Stimulated activated CD4-positive, alpha-beta T cell treated with anti-CD3 and anti-CD28 coated beads, Interleukin-1b, Interleukin-23, amount 100 ng/mL, for 48 hours (primary cell): ENCODE data around the gene KCNC3.
"Not testable (repeated sequence)": the region's sequence is repeated elsewhere in the genome, so short reads cannot be mapped to it uniquely, and the experiment has no call there.

ENCODE experiments used
- DNase-seq: peaks from one replicate; pipeline ENCODE4 v3.0.0-alpha.2; 2020

Gene KCNC3

DNA sequence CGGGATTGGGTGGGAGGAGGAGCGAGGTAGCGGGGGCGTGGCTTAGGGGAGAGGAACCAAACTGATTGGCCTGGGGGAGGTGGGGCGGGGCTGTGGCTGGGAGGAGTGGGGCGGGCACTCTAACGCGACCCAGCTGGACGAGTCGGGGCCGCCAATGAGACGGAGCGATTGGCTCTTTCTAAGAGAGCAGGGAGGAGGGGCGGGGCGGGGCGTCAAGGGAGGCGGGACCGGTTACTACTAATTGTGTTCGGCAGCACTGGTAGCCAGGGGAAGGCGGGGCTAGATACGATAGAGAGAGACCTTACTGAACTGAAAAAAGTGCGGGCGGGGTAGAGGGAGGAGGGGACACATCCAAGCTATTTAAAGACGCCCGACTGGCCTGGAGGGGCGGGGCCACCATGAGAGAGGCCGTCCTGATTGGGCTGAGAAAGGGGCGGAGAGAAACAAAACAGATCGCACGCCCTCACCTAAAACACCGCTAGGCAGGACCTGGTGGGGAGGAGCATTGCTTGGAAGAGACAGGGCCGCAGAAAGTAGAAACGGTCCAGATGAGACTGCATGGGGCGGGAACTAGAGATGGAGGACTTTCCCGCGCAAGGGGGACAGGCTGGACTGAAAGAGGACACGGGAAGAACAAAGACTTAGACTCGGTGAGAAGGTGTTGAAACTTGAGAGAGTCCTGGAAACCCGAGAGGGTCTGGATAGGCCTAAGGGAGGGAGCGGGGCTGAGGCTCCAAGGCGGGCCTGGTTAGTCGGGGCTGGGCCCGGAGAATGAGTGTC is at the start of gene KCNC3:
KCNC3 (minus strand) TSS at position 232 of the 780 bp plus-strand sequence. CDS start 295 bp downstream, outside the sequence.
- peak; percentile 100 for DNase-seq

DNA sequence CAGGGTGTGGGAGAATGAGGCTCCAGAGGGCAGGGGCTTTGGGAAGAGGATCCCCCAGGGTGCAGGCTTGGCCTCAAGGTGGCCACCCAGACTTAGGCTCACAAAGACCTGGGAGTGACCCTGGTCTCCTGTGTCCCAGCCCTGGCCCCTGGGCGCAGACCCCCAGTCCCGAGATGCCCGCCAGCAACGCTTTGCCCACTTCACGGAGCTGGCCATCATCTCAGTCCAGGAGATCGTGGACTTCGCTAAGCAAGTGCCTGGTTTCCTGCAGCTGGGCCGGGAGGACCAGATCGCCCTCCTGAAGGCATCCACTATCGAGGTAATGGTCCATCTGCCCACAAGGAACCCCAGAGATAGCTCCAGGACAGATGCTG is 49.7 kb upstream of the KCNC3 start:
- no peak for DNase-seq

DNA sequence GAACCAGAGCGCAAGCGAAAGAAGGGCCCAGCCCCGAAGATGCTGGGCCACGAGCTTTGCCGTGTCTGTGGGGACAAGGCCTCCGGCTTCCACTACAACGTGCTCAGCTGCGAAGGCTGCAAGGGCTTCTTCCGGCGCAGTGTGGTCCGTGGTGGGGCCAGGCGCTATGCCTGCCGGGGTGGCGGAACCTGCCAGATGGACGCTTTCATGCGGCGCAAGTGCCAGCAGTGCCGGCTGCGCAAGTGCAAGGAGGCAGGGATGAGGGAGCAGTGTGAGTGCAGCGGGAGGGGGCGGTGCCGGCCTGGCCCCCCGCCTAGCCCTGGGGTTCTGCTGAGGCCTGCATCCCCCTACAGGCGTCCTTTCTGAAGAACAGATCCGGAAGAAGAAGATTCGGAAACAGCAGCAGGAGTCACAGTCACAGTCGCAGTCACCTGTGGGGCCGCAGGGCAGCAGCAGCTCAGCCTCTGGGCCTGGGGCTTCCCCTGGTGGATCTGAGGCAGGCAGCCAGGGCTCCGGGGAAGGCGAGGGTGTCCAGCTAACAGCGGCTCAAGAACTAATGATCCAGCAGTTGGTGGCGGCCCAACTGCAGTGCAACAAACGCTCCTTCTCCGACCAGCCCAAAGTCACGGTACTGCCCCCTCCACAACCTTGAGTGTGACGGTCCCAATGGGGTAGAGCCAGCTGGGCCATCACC is 49.1 kb upstream of the KCNC3 start:
- no peak for DNase-seq

DNA sequence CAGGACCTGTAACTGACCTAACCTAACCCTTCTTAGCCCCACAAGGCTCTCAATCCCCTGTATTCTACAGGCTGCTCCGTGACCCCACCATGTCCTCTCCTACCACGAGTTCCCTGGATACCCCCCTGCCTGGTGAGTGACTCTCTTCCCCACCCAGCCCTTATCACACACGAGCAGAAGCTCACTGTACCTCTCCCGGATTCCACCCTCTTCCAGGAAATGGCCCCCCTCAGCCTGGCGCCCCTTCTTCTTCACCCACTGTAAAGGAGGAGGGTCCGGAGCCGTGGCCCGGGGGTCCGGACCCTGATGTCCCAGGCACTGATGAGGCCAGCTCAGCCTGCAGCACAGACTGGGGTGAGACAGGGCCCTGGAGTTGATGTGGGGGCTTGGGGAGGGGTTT is 48.3 kb upstream of the KCNC3 start:
- no peak for DNase-seq

DNA sequence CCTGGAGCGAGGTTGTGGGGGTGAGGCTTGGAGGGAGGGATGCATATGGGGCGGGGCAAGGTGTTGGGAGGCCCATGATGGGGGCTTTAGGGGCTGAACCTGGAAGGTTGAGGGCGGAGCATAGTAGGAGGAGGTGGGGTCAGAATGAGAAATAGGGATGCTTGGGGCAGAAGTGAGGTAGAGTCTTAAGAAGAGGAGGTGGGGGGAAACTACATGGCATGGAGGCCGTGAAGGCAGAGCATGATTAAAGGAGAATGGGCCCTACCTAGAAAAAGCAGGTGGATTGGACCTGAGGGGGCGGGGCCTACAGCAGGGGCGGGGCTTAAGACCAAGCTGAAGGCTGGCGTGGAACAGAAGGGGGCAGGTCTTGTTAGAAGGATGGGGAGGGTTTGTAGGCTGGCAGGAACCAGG is 47.9 kb upstream of the KCNC3 start:
- DNase-seq, result peak; percentile 64

DNA sequence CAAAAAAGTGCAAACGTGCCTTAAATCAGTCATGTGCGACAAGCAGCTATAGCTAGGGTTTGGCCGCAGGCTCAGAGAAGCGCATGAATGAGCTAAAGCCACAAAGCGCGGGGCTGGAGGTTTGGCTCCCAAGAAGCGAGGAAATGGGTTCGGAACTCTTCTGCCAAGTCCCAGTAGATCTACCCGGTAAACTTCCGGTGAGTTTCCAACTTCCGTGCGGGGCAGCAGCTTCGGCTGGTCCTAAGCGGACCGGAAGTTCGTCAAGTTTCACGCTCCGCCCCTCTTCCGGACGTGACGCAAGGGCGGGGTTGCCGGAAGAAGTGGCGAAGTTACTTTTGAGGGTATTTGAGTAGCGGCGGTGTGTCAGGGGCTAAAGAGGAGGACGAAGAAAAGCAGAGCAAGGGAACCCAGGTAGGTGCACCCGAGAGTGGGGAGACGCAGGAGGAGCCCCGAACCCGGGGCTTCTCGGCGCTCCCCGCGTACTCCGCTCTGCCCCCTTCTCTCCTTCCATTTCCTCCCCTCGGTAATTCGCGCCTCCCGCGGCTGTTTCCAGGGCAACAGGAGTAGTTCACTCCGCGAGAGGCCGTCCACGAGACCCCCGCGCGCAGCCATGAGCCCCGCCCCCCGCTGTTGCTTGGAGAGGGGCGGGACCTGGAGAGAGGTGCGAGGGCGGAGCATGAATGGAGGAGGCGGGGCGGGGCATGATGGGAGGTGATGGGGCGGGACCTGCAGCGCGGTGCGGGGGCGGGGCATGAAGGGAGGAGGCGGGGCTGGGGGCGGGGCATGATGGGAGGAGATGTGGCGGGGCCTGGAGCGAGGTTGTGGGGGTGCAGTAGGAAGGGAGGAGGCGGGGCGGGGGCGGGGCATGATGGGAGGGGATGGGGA is 47.2 kb upstream of the KCNC3 start, which contains the start of gene NR1H2:
NR1H2 (plus strand) TSS at position 292 of the 885 bp plus-strand sequence. CDS start 1,149 bp downstream, outside the sequence.
- DNase-seq, result peak; percentile 95

DNA sequence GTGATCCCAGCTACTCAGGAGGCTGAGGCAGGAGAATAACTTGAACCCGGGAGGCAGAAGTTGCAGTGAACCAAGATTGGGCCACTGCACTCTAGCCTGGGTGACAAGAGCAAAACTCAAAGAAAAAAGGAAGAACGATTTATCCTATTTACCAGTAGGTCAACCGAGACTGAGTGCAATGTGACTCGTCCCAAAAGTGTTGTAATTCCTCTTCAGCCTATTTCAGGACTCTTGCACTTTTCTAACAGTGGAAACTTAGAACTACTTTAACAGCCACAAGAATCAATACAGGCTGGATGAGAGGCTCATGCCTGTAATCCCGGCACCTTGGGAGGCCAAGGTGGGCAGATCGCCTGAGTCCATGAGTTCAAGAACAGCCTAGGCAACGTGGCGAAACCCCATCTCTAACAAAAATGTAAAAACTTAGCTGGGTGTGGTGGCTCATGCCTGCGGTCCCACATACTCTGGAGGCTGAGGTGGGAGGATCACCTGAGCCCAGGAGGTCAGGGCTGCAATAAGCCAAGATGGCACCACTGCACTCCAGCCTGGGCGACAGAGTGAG is 42.8 kb upstream of the KCNC3 start:
- no peak for DNase-seq

DNA sequence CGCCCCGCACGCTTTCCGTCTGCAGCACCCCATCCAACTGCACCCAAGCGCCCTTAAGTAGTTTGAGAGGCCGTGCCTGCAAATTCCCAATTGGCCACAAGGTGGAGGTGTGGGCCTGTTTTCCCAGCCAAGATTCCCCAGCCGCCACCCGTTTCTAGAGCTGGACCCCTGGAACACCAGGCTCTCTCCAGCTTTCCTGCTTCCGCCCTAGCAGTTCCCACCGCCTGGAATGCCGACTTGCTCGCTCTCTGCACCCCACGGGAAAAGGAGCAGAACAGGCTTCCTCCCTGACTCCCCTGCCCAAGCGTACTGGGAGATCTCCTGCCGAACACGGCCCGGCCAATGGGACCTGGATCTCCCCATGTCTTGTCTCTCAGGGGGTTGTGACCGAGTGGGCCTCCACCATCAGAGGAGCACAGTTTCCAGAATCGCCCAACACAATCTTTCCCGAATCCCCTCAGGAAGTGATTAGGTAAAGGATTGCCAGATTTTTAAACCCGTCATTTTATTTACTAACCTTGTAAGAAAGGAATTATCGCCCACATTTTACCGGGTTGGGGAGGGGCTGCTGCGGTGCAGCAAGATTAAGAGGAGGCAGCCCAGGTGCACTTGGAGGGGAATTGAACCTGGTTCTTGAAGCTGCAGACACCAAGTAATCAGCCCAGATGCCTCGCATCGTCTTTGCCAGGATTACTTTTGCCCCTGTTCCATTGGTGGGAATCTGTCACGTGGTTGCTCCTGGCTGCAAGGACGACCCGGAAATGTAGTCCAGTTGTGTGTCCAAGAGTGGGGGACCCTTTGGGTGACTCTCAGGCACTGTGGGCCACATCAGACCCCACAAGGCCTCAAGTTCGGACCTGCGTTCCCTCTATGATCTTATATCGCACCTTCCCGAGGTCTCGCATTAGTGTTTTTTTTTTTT is 39.7 kb upstream of the KCNC3 start:
- DNase-seq, result peak; percentile 74

DNA sequence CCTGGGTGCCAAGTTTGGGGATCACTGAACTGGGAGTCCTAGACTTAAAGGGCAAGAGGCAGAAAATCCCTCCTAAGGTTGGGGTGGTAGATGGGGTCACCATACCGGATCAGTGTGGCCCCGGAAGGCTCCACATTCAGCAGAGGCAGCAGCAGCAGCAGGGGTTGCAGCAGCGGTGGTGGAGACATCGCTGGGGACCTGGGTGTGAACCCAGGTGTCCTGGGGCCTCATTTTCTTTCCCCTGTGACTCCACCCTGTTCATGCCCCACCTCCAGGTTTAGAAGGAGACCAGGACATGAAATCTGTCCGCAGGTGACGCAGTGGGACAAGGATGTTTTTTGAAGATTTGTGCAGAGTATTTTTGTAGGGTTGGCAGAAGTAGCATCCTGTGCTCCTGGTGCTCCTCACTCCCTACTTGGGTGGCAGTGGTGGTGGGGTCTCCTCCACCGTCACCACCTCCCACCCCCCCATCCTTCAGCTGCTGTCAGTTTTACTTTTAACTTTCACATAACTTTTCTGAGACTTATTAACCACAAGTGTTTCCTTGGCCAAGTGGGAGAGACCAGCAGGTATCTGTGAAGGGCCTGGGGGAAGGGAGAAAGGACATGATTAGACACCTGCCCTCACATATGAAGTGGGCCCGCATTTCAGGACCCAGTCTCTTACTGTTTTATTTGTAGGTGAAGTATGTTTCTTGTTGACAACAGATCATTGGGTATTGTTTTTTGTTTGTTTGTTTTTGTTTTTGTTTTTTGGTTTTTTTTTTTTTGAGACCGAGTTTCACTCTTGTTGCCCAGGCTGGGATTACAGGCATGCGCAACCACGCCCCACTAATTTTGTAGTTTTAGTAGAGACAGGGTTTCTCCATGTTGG is 36.5 kb upstream of the KCNC3 start, which contains the start of gene NAPSA:
NAPSA (minus strand) TSS at position 206 of the 873 bp plus-strand sequence; CDS start at position 188, 18 bp downstream.
- DNase-seq, result no peak

DNA sequence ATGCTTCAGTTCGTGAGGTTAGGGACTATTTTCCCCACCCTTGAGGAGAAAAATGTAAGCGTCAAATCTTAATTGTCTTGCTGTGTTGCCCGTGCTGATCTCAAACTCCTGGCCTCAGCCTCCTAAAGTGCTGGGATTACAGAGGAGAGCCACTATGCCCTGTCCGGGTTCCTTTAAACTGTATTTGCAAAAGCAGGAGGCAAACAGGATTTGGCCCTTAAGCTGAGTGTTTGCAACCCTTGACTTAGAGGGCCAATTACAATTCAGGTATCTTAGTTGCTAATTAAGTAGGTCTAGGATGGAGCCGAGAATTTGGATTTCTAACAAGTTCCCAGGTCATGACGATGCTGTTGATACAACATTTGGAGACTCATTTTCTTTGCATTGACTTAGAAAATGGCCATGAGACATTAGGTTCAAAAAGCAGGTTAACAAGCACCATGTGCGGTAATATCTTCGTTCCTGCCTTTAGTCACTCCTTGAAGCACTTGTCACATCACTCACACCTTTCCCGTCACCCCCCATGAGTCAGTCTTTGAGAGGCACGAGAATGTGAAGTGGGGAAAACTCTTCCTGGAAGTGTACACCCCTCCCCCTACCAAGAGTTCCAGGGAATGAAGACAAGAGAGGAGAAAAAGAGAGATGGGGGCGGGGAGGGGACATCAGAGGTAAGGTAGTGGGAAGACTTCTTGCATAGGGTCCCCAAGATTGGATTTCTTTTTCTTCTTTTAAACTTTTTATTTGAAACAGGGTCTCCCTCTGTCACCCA is 33.7 kb upstream of the KCNC3 start:
- peak; percentile 74 for DNase-seq

DNA sequence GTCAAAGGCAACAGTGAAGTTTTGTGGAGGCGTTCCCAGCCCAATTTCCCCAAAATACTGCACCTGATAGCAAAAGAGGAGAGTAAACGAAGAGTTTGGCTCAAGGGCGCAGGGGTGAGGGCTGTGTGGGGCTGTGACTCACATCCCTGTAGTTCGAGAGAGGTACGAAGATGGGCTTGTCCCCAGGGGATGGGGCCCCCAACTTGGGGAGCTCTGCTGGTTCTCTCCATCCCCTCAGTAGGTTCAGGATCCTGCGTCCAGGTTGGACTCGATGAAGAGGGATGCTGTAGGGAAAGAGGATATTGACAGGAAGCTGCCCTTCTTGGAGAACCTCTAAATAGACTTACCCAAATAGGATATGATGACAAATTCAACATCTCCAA is 32.8 kb upstream of the KCNC3 start:
- no peak for DNase-seq

DNA sequence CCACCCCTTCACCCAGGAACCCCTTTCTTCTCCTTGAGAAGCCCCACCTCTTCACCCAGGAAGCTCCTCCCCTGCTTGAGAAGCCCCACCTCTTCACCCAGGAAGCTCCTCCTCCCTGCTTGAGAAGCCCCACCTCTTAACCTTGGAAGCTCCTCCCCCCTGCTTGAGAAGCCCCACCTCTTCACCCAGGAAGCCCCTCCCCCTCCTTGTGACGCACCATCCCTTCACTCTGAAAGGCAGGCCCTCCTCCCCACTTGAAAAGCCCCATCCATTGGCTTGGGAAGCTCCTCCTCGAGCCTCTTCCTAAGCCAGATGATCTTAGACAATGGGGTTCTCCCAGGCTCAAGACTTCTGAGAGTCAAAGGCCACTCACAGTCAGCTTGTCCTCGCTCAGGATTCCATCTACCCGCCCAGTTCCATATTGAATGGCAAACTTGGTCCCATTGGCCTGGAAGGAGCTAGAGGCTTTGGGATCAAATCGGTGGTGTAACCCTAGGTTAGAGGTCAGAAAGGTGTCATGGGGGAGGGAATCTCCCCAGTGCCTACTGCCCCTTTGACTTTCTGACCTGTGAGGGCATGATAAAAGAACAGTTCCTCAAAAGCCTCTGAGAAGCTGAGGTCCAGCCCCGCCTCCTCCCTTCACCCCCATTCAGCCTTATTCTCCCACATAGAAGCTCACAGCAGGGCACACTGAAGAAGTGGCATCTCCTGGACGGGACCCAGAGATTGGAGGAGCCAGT is 32.3 kb upstream of the KCNC3 start:
- DNase-seq, result peak; percentile 75

DNA sequence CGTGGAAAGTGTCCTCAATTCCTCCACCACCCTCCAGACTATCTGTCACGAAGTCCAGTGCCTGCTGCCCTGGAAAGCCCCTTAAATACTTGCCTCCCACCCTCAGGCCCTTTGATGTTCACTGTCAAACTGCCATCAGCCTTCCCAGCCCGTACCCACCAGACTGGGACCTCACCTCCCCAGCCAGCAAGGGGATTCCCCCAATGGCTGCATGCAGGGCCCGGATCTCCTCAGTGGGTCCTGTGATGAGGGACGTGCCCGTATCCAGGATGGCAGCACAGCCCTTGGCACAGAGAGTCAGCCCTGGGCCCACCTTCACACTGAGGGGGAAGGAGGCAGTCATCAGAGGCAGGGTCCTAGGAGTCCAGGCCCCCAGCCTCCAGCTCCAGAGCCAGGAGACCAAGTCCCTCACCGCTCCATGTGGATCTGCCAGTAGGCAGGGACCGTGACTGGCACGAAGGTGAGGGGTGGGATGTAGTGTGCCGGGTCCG is 30.2 kb upstream of the KCNC3 start:
- DNase-seq, result no peak

DNA sequence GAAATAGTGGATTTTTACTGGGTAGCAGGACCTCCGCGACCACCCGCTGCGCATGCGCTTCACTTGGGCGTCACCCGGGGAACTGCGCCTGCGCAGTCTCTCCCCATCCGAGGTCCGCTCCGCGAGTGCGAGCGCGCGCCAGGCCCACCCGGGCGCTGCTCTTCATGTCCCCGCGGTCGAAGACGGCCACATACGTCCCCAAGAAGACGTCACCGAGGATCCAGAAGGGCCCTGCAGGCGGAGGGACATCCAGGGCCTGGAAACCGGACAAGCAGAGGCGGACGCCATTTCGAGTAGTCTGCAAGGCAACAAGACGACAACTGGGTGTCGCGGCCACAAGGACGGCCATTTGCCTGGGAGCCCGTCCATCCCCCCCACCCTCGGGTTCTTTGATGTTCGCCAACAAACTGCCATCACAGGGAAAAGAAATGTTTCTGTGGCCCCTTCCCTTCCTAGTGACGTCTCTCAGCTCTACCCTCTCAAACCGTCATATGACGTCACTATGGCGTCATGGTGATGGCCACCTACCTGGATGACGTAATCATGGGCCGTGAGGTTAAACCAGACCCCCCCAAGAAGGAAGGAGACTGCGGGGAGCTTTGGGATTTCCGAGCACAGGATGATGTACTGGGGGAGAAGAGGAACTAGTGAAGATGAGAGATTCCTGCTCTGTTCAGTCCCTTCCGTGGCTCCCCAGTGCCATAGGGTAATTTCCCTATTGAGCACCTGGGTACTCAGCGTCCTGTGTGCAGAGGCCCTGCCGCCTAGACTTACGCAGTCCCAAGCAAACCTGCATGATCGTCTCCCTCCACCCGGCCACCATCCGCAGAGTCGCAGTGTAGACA is 29.5 kb upstream of the KCNC3 start:
- peak; percentile 79 for DNase-seq

DNA sequence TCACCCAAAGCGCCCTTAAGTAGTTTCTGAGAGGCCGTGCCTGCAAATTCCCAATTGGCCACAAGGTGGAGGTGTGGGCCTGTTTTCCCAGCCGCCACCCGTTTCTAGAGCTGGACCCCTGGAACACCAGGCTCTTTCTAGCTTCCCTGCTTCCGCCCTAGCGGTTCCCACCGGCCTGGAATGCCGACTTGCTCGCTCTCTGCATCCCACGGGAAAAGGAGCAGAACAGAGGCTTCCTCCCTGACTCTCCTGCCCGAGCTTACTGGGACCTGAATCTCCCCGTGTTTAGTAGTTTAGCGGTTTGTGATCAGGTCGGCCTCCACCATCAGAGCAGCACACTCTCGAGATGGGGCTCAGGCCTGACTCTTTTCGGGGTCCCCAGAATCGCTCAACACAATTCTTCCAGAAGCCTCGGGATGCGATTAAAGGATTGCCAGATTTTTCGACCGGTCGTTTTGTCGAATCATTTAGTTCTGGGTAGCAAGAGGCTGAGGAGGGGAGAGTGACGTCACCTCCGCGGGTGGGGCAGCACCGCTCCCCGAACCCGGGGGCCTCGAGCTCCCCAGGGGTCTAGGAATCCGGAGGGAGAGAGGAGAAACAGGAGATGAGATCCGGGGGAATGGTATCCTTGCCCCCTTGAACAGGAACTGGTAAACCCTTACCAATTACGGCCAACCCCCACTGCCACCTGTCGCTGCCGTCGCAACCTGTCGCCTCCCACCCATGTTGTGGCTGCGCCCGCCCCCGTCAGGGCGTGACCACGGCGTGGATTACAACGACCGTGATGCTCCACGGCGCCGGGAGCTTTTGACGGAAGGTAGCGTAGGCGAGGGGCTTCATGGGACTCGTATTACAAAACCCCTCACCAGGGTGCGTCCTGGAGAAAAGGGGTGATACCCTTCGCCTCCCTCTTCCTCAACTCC is 28.3 kb upstream of the KCNC3 start:
- DNase-seq, result peak; percentile 88

DNA sequence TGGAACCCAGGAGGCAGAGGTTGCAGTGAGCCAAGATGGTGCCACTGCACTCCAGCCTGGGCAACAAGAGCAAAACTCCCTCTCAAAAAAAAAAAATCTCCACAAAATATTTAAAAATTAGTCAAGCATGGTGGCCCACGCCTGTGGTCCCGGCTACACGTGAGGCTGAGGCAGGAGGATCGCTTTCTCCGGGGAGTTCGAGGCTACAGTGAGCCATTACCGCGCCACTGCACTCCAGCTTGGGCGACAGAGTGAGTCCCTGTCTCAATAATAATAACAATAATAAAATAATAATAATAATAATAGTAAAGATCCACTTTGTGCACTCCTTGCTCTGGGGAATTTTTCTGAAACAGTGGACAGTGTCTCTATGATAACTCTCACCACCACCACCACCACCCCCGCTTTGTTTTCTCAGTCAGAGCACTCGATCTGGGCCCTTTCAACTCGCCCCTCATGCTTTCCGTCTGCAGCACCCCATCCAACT is 27.6 kb upstream of the KCNC3 start:
- DNase-seq, result no peak

DNA sequence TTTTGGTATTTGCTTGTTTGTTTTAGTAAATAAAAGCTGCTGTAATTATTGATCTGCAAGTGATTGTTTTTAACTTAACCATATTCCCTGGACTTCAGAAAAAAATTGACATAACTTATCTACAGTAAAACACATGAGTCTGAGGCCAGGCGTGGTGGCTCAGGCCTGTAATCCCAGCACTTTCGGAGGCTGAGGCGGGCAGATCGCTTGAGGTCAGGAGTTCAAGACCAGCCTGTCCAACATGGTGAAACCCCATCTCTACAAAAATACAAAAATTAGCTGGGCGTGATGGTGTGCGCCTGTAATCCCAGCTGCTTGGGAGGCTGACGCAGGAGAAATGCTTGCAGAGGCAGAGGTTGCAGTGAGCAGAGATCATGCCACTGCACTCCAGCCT is 24.3 kb upstream of the KCNC3 start:
- not testable (repeated sequence) for DNase-seq
